Colonic mucosa (tissue), 4 donors: Measurements from ENCODE around the gene ZBTB48. TPM values are rescaled to one million over a fixed set of nuclear protein-coding genes. Genes with fewer than 3 reads are reported as not detected.
"Not testable (repeated sequence)": the region's sequence is repeated elsewhere in the genome, so short reads cannot be mapped to it uniquely, and the experiment has no call there.

Experiments used
- DNase-seq: peaks from one replicate; pipeline ENCODE4 v3.0.0-alpha.2; 2020
- H3K27ac ChIP-seq: fragments of 200-600 bp; one replicate; pipeline ENCODE4 v1.8.0; 2021
- H3K27me3 ChIP-seq: fragments of 200-600 bp; one replicate; pipeline ENCODE4 v1.8.0; 2021
- H3K36me3 ChIP-seq: fragments of 200-600 bp; one replicate; pipeline ENCODE4 v1.8.0; 2021
- H3K4me1 ChIP-seq: fragments of 200-600 bp; one replicate; pipeline ENCODE4 v1.8.0; 2021; ENCODE audit warnings: mild to moderate bottlenecking
- H3K4me3 ChIP-seq: fragments of 200-600 bp; one replicate; pipeline ENCODE4 v1.8.0; 2021
- H3K9ac ChIP-seq, 2 donors: one replicate each; pipeline ENCODE4 v1.7.0; 2013; ENCODE audit warnings: control low read depth in 2 of 2, low read depth in 2 of 2, low read length in 2 of 2
- H3K9me3 ChIP-seq: fragments of 200-600 bp; one replicate; pipeline ENCODE4 v1.8.0; 2021
- CTCF ChIP-seq: fragments of 200-600 bp; IDR thresholded peaks from one replicate; pipeline ENCODE4 v1.8.0; 2022; ENCODE audit warnings: antibody characterized with exemption, mild to moderate bottlenecking
- intact Hi-C: fragments of 100-400 bp; cut with DNase I; formaldehyde crosslinking; loops from one replicate; pipeline ENCODE4 v1.14.1; 2022
- total RNA-seq, 2 donors: library from RNA; stranded (reverse); fragmentation: NEBNext Ultra II Directional in 1 of 2; extraction: Animal tissue kit (Norgen Biotek cat#: 25700) in 1 of 2; gene quantifications; one replicate each; pipeline ENCODE4 v1.2.1, GENCODE V29; 2021
- donor health status: healthy.
- donor health status: DM: no; HTN: no; CAD: no.
- donor health status: DM: no; HTN: no; CAD: no.

The ZBTB48 gene
- total RNA-seq, 2 donors from 2014 or later, result 37.0 to 44.5 TPM

- H3K27me3 ChIP-seq, result no peaks in the 10 kb centered on the region
- no peak overlapping the region for H3K9ac ChIP-seq
- no peak for DNase-seq
- H3K4me1 ChIP-seq, result peaks cover 10% of the 10 kb centered on the region
- H3K27ac ChIP-seq, result no peak overlapping the region
- intact Hi-C loops, result no loop called here
- no peak for TF ChIP-seq CTCF
- no peaks in the 10 kb centered on the region for H3K9me3 ChIP-seq
- no peaks in the 10 kb centered on the region for H3K36me3 ChIP-seq
- H3K4me3 ChIP-seq, result no peak overlapping the region
Observed at GRCh38 chr1:6597777-6598131, 18.0 kb downstream of the ZBTB48 start.

GRCh38 chr1:6599141-6599975 is 19.6 kb downstream of the ZBTB48 start:
- Histone ChIP-seq H3K4me3 (peak overlapping the region; percentile 94), H3K9ac (peak overlapping the region; percentile 1 to 55), H3K36me3 (no peaks in the 10 kb centered on the region), H3K9me3 (no peaks in the 10 kb centered on the region), H3K27me3 (no peaks in the 10 kb centered on the region), H3K4me1 (peaks cover 10% of the 10 kb centered on the region), H3K27ac (no peak overlapping the region)
- no peak for TF ChIP-seq CTCF
- intact Hi-C loops, result no loop called here
- DNase-seq, result no peak

GRCh38 chr1:6599991-6600390 is 20.2 kb downstream of the ZBTB48 start:
- H3K9me3 ChIP-seq, intact Hi-C loops, H3K36me3 ChIP-seq, DNase-seq, H3K27me3 ChIP-seq, H3K4me1 ChIP-seq: not testable (repeated sequence)
- peak overlapping the region; percentile 94 for H3K27ac ChIP-seq
- H3K4me3 ChIP-seq, result peak overlapping the region; percentile 94
- H3K9ac ChIP-seq, result peak overlapping the region in 1 of 2 donors; percentile 95

GRCh38 chr1:6600410-6601048 is 20.7 kb downstream of the ZBTB48 start:
- no peaks in the 10 kb centered on the region for H3K27me3 ChIP-seq
- peak overlapping the region; percentile 94 for H3K4me3 ChIP-seq
- no peaks in the 10 kb centered on the region for H3K36me3 ChIP-seq
- DNase-seq, result no peak
- H3K27ac ChIP-seq, result peak overlapping the region; percentile 94
- intact Hi-C loops, result no loop called here
- no peak for TF ChIP-seq CTCF
- H3K4me1 ChIP-seq, result peaks cover 5% of the 10 kb centered on the region
- H3K9me3 ChIP-seq, result no peaks in the 10 kb centered on the region
- H3K9ac ChIP-seq, result peak overlapping the region; percentile 68 to 95

- Histone ChIP-seq H3K27me3 (no peaks in the 10 kb centered on the region), H3K4me1 (peaks cover 5% of the 10 kb centered on the region), H3K9me3 (no peaks in the 10 kb centered on the region), H3K36me3 (no peaks in the 10 kb centered on the region), H3K4me3 (peak overlapping the region; percentile 94), H3K27ac (peak overlapping the region; percentile 94), H3K9ac (peak overlapping the region; percentile 68 to 95)
- TF ChIP-seq CTCF, result no peak
- DNase-seq, result peak; percentile 86
- intact Hi-C loops, result no loop called here
Observed at GRCh38 chr1:6601049-6601922, 21.5 kb downstream of the ZBTB48 start.
